ENCODE results near the gene NANOS3. TPM values are rescaled to one million over a fixed set of nuclear protein-coding genes. Genes with fewer than 3 reads are reported as not detected.

The NANOS3 gene
- total and polyA plus RNA-seq, 2 donors from 2014 or later = 0.35 TPM; not detected in 1

DNA sequence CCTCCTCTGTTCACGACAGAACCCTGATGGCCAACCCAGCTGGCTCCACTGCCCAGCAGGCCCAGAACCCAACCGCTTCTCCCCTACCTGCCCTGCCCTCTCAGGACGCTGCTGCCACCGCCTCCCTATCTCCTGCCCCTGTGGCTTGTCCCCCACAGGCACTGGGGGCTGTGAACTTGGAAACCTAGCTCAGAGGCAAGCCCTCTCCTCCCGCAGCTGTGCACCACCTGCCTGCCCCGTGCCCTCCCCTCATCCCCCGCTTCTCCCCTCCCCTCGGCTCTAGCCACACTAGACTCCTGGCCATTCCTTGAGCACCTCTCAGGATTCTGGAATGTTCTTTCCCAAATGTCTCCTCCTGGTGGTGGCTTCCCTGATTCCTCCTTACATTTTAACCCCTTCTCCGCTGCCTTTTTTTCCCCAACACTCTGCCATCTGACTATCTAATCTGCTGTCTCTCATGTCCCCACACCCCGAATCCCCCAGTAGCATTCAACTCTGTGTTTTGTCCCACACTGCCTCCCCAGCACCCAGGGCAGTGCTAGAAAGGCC is 6.7 kb downstream of the NANOS3 start:
- no peak for FAIRE-seq
- intact Hi-C loops (cut with DNase I) = loop anchor here (10.0 kb wide), 1 partner anchor 171 kb away; no protein-coding TSS in a partner anchor

GRCh38 chr19:13884726-13885591 is 8.0 kb downstream of the NANOS3 start:
- peaks cover 0 to 11% (median 0%) of the 10 kb centered on the region in 3 donors for H3K4me1 ChIP-seq (ENCODE audit: control insufficient read depth in 2 of 3, insufficient read depth in 2 of 3, low read depth in 1 of 3, low read length in 3 of 3)
- no peak overlapping the region for H3K4me3 ChIP-seq (ENCODE audit: low read length in 3 of 3)
- no peaks in the 10 kb centered on the region for H3K36me3 ChIP-seq (ENCODE audit: control insufficient read depth in 2 of 3, insufficient read depth in 3 of 3, low read length in 3 of 3)
- no peak overlapping the region for H3K27ac ChIP-seq (ENCODE audit: low read depth in 2 of 2, low read length in 2 of 2)
- DNase-seq (peak; percentile 76 to 87 (median 82)), FAIRE-seq (no peak)
- intact Hi-C loops (cut with DNase I) = loop anchor here (10.0 kb wide), 1 partner anchor 170 kb away; no protein-coding TSS in a partner anchor
- H3K27me3 ChIP-seq (ENCODE audit: control insufficient read depth, insufficient read depth, low read length) = no peaks in the 10 kb centered on the region
- no peak overlapping the region for H3K9ac ChIP-seq (ENCODE audit: low read length in 3 of 3)
- no peaks in the 10 kb centered on the region for H3K9me3 ChIP-seq (ENCODE audit: control insufficient read depth in 2 of 3, insufficient read depth in 1 of 3, low read length in 3 of 3)
- TF ChIP-seq, protein P1, sequence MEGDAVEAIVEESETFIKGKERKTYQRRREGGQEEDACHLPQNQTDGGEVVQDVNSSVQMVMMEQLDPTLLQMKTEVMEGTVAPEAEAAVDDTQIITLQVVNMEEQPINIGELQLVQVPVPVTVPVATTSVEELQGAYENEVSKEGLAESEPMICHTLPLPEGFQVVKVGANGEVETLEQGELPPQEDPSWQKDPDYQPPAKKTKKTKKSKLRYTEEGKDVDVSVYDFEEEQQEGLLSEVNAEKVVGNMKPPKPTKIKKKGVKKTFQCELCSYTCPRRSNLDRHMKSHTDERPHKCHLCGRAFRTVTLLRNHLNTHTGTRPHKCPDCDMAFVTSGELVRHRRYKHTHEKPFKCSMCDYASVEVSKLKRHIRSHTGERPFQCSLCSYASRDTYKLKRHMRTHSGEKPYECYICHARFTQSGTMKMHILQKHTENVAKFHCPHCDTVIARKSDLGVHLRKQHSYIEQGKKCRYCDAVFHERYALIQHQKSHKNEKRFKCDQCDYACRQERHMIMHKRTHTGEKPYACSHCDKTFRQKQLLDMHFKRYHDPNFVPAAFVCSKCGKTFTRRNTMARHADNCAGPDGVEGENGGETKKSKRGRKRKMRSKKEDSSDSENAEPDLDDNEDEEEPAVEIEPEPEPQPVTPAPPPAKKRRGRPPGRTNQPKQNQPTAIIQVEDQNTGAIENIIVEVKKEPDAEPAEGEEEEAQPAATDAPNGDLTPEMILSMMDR (IDR thresholded peaks at IDR 0.05; ENCODE audit: borderline replicate concordance, extremely low read depth, insufficient read depth) = no peak

More for the DNA sequence above, 6.7 kb downstream of the NANOS3 start:
- TF ChIP-seq, protein P1 (IDR thresholded peaks at IDR 0.05; ENCODE audit: borderline replicate concordance, extremely low read depth, insufficient read depth) = no peak
- H3K4me3 ChIP-seq (ENCODE audit: low read length in 3 of 3) = no peak overlapping the region
- no peaks in the 10 kb centered on the region for H3K9me3 ChIP-seq (ENCODE audit: control insufficient read depth in 2 of 3, insufficient read depth in 1 of 3, low read length in 3 of 3)
- peaks cover 0 to 13% (median 0%) of the 10 kb centered on the region in 3 donors for H3K4me1 ChIP-seq (ENCODE audit: control insufficient read depth in 2 of 3, insufficient read depth in 2 of 3, low read depth in 1 of 3, low read length in 3 of 3)
- DNase-seq = no peak
- no peaks in the 10 kb centered on the region for H3K27me3 ChIP-seq (ENCODE audit: control insufficient read depth, insufficient read depth, low read length)
- no peak overlapping the region for H3K9ac ChIP-seq (ENCODE audit: low read length in 3 of 3)
- no peaks in the 10 kb centered on the region for H3K36me3 ChIP-seq (ENCODE audit: control insufficient read depth in 2 of 3, insufficient read depth in 3 of 3, low read length in 3 of 3)
- H3K27ac ChIP-seq (ENCODE audit: low read depth in 2 of 2, low read length in 2 of 2) = no peak overlapping the region

DNA sequence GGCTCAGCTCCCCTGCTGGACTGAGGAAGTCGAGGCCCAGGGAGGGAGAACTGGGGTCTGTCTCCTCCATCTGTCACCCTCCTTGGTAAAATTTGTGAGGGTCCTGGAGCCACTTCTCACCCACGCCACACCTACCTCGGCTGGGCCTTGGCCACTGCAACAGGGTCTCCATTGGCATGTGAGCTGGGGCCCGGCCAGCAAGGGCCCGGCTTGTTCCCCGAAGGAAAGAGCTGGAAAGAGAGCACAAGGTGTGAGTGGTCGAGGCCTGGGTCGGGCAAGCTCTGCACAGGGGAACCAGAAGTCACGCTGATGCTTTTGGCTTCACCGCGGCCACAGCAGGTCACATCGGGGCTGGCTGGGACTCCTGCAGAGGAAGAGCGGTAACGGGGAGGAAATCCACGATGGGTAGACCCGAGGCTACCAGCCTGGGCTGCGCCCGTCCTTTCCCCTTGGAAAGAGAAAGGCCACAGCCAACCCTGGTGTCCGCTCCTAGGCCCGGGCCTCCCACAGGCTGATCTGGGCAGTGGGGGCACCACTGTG is 9.0 kb downstream of the NANOS3 start:
- H3K9ac ChIP-seq (ENCODE audit: low read length in 3 of 3) = no peak overlapping the region
- intact Hi-C loops (cut with DNase I) = loop anchor here (10.0 kb wide), 1 partner anchor 169 kb away; no protein-coding TSS in a partner anchor
- no peaks in the 10 kb centered on the region for H3K9me3 ChIP-seq (ENCODE audit: control insufficient read depth in 2 of 3, insufficient read depth in 1 of 3, low read length in 3 of 3)
- no peaks in the 10 kb centered on the region for H3K36me3 ChIP-seq (ENCODE audit: control insufficient read depth in 2 of 3, insufficient read depth in 3 of 3, low read length in 3 of 3)
- H3K4me1 ChIP-seq (ENCODE audit: control insufficient read depth in 2 of 3, insufficient read depth in 2 of 3, low read depth in 1 of 3, low read length in 3 of 3) = peaks cover 0 to 5% (median 0%) of the 10 kb centered on the region in 3 donors
- H3K4me3 ChIP-seq (ENCODE audit: low read length in 3 of 3) = no peak overlapping the region
- DNase-seq = no peak
- H3K27ac ChIP-seq (ENCODE audit: low read depth in 2 of 2, low read length in 2 of 2) = no peak overlapping the region
- no peaks in the 10 kb centered on the region for H3K27me3 ChIP-seq (ENCODE audit: control insufficient read depth, insufficient read depth, low read length)
- TF ChIP-seq, protein P1 (IDR thresholded peaks at IDR 0.05; ENCODE audit: borderline replicate concordance, extremely low read depth, insufficient read depth) = no peak
- no peak for FAIRE-seq
